NCI-H1694 treated with DMSO at 0.1 percent for 48 hours (cell line): ENCODE data around the gene OR6C70.
"Not testable (repeated sequence)": the region's sequence is repeated elsewhere in the genome, so short reads cannot be mapped to it uniquely, and the experiment has no call there.

ENCODE experiments used
- DNase-seq: peaks from one replicate; lab custom pipeline; 2025; lab: John Stamatoyannopoulos, UW

The OR6C70 gene

DNA sequence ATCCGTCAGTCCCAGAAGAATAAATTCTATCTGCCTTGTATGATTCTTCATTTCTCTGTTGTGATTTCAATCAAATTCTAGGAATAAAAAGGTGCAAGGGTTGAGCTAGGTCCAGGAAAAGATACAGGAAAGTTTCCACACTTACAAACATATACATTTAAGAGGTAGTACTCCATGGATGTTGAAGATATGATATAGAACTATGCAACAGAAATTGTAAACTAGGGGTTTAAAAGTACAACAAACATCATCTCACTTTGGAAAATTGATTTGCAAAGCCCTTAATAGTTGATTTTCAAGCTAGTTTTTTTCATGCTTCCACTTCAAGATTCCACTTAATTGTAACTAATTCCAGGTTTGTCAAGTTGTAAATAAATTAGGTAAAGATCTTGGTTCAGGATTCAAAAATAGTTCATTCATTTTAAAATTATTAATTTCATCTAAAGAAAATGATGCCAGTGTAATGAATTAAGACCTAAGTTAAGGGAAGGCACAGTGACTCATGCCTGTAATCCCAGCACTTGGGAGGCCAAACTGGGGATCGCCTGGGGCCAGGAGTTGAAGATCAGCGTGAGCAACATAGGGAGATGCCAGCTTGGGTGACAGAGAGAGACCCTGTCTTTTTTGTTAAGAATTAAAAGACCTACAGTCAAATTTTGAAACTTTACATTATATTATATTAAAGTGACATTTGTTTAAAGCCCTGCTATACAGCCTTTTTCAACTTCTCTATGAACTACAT, at the start of gene OR6C70:
OR6C70 (minus strand) TSS at position 51 of the 742 bp plus-strand sequence; CDS start at position 51, 0 bp downstream.
- DNase-seq, result no peak

DNA sequence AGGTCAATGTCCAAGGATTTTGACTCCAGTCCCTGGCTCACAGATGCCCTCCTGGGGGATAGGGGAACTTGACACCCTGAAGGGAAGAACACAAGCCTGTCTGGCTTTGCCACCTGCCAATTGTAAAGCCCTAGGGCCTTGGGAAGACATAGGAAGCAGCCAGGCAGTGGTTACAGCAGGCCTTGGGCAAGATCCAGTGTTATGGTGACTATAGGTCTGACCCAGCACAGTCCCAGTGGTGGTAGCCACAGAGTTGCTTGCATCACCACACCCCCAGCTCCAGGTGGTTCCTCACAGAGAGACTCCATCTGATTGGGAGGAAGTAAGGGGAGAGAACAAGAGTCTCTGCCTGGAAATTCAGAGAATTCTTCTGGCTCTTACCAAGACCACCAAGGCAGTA, 46.5 kb upstream of the OR6C70 start:
- DNase-seq, result no peak

DNA sequence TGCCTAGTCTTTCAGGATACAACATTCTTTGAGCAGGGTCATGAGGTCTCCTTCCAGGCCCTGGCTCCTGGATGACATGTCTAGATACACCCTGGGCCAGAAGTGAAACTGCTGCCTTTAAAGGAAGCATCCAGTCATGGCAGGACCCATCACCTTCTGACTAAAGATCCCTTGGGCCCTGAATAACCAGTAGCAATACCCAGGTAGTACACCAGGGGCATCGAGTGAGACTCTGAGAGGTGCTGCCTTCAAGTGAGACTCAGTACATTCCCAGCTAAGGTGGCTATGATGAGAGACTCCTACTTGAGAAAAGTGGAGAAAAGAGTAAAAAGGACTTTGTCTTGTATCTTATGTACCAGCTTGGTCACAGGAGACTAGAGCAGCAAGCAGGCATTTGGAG, 45.8 kb upstream of the OR6C70 start:
- no peak for DNase-seq

DNA sequence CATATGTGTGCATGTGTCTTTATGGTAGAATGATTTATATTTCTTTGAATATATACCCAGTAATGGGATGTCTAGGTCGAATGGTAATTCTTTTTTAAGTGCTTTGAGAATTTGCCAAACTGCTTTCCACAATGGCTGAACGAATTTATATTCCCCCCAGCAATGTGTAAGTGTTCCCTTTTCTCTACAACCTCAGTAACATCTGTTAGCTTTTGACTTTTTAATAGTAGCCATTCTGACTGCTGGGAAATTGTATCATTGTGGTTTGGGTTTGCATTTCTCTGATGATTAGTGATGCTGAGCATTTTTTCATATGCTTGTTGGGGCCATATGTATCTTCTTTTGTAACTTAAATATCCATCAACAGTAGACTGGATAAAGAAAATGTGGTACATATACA, 31.7 kb upstream of the OR6C70 start:
- DNase-seq, result no peak

DNA sequence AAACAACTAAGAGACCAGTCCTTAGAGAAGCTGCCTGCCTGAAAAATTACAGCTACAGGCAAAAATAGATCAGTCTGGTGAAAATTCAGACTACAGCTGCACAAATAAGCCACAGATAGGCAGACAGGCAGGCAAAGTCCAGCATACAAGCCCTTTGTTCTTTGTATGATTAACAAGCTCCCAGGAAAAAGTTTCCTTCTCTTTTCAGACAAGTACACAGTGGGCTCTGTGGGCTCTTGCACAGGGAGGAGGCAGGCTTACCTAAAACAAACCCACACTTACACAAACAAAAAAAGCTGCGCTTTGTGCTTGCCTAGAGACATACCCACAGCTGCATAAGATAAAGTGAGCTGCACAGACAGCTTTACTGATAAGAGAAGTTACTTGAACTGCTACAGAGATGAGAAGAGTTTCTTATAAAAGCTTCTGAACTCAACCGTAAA, 29.9 kb upstream of the OR6C70 start:
- DNase-seq, result no peak

DNA sequence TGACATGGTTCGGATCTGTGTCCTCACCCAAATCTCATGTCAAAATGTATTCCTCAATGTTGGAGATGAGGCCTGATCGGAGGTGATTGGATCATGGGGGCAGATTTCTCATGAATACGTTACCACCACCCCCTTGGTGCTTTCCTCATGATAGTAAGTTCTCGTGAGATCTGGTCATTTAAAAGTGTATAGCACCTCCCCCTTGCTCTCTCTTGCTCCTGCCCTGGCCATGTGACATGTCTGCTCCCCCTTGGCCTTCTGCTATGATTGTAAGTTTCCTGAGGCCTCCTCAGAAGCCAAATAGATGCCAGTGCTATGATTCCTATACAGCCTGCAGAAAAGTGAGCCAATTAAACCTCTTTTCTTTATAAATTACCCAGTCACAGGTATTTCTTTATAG, 29.3 kb upstream of the OR6C70 start:
- no peak for DNase-seq

DNA sequence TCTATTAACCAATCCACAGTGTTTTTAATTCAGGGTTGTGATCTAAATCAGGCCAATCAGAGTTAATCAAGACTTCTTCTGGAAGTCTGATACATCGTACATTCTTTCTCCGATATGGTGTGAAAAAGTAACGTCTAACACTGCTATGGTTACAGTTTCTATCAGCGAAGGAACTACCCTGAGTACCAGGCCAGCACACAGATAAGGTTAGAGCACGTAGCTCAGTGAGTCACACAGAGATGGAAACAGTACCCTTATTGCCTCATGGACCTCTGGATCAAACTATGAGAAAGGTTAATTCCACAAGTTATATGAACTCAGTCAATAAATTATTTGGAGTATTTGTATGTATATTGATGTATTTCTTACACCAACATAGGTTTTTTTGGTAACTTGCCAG, 25.6 kb upstream of the OR6C70 start:
- no peak for DNase-seq

DNA sequence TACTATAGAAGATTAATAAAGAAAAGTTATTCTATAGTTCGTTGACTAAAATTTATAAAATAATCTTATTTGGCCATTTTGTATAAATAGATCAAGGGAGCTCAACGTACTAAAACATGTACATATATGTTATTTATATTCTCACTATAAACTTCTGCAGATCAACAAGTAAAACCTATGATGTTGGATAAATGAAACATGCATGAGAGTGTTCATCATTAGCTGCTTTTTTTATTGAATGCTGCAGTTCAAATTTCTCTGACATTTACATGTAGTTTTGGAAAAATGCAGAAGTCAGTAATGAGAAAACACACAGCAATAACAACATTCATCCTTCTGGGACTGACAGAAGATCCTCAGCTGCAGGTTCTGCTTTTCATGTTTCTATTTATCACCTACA, 22.1 kb upstream of the OR6C70 start, which contains the start of gene OR6C68:
OR6C68 (plus strand) TSS at position 301 of the 400 bp plus-strand sequence; CDS start at position 301, 0 bp downstream.
- no peak for DNase-seq

DNA sequence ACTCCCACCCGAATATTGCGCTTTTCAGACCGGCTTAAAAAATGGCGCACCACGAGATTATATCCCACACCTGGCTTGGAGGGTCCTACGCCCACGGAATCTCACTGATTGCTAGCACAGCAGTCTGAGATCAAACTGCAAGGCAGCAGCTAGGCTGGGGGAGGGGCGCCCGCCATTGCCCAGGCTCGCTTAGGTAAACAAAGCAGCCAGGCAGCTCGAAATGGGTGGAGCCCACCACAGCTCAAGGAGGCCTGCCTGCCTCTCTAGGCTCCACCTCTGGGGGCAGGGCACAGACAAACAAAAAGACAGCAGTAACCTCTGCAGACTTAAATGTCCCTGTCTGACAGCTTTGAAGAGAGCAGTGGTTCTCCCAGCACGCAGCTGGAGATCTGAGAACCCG, 14.3 kb upstream of the OR6C70 start:
- not testable (repeated sequence) for DNase-seq

DNA sequence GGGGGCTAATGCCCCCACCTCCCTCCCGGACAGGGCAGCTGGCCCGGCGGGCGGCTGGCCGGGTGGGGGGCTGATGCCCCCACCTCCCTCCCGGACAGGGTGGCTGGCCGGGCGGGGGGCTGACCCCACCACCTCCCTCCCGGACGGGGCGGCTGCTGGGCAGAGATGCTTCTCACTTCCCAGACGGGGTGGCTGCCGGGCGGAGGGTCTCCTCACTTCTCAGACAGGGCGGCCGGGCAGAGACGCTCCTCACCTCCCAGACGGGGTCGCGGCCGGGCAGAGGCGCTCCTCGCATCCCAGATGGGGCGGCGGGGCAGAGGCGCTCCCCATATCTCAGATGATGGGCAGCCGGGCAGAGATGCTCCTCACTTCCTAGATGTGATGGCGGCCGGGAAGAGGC, 9.2 kb upstream of the OR6C70 start:
- DNase-seq, result not testable (repeated sequence)

DNA sequence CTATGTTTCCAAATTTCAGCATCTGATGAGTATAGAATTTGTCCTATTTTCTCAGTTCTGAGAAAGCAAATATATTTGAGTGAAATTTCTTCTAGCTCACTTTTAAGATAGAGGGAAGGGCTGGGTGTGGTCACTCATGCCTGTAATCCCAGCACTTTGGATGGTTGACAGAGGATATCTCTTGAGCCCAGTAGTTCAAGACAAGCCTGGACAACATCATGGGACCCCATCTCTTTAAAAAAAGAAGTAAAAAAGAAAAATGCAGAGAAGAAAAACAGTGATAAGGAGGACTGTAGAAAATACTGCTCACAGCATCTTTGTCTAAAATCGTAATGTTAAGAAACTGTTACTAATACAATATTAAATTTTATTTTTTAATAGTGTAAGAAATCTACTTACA, 2.3 kb upstream of the OR6C70 start:
- DNase-seq, result no peak

DNA sequence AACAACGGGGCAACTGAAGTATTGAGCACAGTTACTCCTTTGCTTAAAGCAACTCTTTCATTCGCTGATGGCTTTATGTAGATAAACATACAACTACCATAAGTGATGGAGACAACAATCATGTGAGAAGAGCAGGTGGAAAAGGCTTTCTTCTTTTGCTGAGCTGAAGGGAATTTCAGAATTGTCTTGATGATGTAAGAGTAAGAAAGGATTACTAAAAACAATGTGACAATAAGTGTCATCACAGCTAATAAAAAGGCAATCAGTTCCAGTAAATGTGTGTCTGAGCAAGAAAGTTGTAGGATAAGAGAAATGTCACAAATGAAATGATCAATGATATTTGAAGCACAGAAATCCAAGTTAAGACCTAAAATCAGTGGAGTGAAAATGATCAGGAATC, 647 bp downstream of the OR6C70 start:
- no peak for DNase-seq

DNA sequence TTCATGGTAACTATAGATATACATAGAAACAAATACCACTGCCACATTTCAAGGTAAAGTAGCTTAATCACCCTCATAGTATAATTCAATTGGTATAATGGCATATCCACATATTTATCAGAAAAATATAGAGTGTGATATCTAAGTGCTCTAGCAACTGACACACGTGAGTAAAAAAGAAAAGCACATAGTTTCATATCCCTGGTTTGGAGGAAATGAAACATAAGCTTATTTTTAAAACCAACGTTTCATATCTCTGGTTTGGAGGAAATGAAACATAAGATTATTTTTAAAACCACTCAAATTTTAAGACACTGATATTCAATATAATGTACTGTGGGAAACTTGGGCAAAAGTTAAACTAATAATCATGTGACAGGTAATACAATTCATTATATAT, 2.1 kb downstream of the OR6C70 start:
- DNase-seq, result no peak

DNA sequence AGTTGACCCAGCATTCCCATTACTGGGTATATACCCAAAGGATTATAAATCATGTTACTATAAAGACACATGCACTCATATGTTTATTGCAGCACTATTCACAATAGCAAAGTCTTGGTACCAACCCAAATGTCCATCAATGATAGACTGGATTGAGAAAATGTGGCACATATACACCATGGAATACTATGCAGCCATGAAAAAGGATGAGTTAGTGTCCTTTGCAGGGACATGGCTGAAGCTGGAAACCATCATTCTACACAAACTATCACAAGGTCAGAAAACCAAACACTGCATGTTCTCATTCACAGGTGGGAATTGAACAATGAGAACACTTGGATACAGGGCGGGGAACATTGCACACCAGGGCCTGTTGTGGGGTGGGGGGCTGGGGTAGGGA, 5.0 kb downstream of the OR6C70 start:
- not testable (repeated sequence) for DNase-seq

DNA sequence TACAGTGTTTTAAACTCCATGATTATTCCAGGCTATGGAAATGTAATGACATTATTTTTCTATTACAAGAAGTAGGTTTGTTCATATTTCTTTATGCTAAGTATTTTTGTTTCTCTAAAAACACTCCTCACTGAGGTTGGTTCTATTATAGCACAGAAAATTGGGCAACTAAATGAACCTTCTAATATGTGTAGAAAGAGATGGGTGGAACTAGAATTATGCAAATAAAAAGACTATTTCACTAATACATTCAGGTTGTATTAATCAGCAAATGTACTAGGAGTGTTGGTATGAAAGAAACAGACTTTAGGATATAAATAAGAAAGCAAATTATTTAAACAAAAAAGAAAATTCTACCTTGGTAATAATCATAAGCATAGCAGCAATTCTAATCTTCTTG, 21.1 kb downstream of the OR6C70 start:
- no peak for DNase-seq

DNA sequence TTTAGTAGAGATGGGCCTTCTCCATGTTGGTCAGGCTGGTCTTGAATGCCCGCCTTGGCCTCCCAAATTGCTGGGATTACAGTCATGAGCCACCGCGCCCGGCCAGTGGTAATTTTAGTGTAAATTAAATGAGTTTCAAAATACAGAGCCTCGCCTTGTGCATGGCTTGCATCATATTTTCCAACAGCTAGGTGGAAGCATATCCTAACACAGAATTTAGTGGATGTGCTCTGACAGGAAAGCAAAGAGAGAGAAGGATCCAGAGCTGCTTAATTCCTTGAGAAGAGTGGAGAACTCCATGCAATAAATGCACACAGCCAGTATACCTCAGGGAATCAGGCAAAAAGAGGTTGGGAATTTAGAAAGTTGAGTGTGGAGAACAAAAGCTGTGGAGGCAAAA, 23.6 kb downstream of the OR6C70 start:
- no peak for DNase-seq

DNA sequence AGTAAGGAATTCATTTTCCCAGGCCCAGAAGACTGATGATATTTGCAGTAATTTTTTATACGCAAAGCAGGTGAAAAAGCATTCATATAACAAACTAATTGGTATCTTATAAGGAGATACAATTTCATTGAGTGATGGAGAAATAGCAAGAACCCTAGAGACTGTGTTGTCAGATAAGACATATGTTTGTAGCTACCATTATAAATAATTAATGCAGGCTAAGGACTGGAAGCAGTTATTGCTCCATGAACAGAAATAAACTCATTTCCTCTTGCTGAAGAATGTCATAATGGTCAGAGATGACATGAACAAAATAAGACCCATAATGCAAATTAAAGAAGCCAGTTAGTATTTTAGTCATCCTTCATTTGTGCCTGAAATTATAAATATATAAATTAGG, 24.6 kb downstream of the OR6C70 start:
- no peak for DNase-seq

DNA sequence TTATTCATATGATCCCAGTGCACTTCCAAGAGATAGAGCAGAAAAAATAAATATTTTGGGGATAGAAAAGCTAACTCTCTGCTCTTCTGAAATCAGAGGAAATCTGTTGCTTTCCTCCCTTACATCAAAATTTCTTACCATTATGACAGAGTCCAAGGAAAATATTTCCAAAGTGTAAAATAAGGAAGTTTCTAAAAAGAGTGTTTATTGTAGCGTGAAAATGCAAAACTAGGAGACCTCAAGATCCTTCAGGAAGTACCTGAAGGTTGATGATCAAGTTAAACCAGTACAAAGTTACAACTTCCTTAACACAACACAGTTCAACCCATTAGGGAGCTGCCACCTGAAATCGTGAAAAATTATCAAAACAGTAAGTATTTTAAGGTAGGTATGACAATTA, 26.2 kb downstream of the OR6C70 start, which contains the start of gene OR6C2:
OR6C2 (plus strand) TSS at position 301 of the 400 bp plus-strand sequence. CDS start 8,138 bp downstream, outside the sequence.
- no peak for DNase-seq

DNA sequence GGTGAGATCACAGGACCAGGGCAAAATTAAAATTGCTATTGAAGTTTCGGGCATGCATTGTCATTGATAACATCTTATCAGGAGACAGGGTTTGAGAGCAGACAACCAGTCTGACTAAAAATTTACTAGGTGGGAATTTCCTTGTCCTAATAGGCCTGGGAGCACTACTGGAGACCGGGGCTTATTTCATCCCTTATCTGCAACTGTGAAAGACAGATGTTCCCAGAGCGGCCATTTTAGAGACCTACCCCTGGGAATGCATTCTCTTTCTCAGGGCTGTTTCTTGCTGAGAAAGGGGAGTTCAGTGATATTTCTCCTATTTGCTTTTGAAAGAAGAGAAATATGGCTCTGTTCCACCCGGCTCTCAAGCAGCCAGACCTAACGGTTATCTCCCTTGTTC, 28.7 kb downstream of the OR6C70 start:
- DNase-seq, result not testable (repeated sequence)

DNA sequence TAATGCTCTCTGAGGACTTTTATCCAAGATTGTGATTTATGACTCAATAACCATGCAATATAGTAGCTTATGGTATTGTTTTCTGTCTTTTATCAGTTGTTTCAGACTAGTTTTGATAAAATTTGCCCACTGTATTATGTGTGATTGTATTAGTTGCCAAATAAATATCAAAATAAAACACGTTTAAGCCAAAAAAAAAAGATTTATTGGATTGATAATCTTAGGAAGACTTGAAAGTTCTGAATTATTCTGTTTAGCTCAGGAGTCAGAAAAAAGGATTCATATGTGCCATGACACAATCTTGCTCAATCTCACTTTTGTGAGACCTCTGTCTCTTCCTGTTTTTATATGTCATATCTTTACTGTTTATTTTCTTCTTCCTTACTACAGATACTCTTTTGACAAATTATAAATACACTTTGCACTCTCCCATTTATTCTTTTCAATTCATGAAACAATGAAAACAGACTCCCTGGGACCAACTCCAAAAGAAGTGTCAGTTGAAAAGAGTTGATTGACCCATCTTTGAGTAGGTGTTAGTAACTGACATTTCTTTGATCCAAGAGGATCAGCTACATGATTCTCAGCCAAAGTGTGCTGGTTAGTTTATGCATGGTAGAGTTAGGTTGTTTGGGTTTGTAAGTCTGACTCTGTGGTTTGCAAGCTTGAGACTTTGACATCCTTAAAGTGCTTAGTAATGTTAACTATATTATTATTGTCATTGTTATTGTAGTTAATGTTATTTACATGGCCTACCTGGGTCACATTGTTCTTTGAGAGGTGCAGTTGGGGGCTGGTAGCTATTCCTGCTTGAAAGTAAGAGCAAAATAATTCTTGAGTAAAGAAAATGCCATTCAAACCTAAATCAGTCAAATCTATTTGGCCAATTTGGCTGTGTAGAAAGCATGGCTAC, 41.4 kb downstream of the OR6C70 start:
- DNase-seq, result no peak

DNA sequence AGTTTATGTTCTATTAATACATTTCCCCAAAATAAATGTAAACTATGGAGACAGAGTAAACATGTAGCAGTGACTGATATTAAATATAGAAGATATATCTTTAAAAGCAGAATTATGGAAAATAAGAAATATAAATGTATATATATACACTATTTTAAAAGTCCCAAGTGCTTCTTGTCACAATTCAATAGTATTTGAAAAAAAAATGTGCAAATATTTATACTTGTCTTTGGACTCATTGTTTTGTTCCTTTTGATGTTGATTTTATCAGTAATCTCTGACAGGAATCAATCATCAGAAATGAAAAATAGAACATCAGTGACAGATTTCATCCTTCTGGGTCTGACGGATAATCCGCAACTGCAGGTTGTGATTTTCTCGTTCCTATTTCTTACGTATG, 44.0 kb downstream of the OR6C70 start, which contains the start of gene OR6C76:
OR6C76 (plus strand) TSS at position 301 of the 400 bp plus-strand sequence; CDS start at position 301, 0 bp downstream.
- no peak for DNase-seq

DNA sequence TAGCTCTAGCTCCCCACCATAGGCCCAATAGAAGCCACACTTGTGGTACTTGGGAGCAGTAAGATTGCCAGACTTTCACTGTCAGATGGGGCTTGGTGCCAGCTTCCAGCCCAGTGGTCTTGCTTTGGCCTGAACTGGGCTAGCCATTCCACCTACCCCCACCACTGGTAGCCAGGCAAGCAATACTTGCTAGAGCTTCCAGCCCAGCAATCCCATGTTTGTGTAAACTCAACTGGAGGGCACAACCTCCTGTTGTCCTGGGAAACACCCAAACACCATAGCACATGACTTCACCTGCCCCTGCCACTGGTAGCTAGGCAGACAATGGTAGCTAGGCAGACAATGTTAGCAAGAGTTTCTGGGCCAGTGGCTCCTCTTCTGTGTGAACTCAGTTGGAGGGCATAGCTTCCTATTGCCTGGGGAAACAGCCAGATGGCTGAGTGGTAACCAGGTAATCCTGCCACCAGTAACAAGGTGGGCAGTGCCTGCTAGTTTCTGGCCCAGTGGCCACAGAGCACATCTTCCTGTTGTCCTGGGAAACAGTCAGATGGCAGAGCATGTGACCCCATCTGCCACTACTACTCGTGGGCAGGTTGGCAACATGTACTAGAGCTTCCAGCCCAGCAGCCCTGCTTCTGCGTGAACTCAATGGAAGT, 49.5 kb downstream of the OR6C70 start:
- no peak for DNase-seq
